NCI-H82 treated with DMSO at 0.1 percent for 48 hours (cell line): ENCODE measurements around the gene RIC3.
A peak's percentile ranks its signal among the peaks of the same experiment; 100 is the strongest.

ENCODE experiments used
- DNase-seq: peaks from one replicate; lab custom pipeline; 2025; ENCODE audit not compliant: unreplicated experiment; lab: John Stamatoyannopoulos, UW

The RIC3 gene

GRCh38 chr11:8105666-8106065 lies 63.2 kb downstream of the RIC3 start:
- no peak for DNase-seq

DNA sequence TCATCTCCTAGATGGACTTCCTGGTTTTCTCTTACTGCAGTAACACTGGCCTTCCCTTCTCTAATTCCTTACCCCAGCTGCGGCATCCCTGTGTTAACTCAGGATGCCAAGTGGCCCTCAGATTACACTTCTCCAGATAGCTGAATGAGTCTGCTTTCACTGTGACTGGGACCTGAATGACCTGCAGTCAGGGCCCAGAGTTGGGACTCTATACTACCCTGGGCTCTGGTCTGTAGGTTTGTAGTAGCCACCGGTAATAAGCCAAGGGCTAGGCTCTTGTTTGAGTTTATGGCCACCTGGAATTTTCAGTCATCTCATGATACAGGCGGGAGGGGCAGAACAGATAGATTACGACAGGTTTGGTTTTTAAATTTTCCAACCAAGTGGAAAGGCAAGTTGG lies 63.7 kb downstream of the RIC3 start:
- DNase-seq, result no peak

DNA sequence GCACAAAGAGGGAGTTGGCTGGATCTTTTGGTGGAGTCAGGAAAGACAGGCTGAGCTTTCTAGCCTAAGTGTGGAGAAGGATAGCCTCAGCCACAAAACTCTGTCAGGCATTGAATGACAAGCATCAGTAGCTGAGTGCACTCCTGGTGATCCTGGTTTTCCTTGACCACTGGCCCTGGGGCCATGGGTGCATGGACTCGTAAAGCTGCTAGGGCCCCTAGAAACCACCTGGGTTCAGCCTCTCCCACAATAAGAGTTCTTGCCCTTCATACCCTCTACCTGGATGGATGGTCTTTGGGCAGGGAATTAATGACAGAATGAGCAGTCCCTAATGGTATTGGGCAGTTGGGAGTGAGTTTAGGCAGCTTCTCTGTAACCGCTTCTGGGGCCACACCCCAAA lies 64.9 kb downstream of the RIC3 start:
- no peak for DNase-seq

DNA sequence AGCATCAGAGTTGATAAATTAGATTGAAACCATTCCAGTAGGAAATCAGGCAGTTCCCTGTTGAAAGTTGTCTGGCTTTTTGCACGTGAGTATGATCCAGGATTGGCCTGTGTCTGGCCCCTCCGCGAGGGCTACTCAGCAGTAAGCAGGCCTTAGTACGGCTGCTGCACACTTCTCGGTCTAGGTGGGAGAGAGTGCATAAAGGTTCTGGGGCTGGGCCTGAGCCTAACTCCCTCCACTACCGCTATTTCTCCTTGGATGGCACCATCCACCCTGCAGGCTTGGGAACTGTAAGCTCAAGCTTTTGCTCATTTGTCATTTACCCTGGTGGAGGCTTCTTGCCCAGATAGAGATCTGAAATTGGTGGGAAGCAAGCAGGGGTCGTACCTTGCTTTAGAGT lies 65.9 kb downstream of the RIC3 start:
- DNase-seq, result no peak

DNA sequence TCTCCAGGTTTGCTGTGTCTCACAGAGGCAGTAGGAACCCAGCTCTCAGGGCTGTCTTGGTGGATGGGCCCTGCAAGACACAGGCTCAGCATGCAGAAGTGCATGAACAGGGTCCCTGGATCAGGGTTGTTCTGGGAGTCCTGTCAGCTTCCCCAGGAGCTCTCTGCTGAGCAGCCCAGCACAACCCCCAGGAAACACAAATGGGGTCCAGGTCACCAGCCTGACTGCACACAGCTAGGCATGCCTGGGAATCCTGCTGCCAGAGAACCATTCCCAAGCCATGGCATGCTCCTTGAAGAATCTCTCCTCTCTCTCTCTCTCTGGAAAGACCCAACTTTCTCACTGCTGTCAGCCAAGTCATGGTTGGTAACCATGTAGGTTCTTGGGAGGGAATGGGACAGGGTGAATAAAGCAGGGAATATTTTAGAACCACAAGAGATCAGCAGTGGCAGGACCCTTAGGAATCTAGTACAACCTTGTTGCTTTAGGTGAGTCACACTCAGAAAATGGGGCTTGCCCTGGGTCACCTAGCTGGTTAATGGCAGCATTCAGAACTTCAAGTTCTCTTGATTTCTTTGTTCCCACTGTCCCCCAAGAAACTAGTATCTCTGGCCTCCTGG lies 66.4 kb downstream of the RIC3 start:
- DNase-seq, result no peak

- no peak for DNase-seq
Measured at GRCh38 chr11:8101421-8101820, 67.4 kb downstream of the RIC3 start.

DNA sequence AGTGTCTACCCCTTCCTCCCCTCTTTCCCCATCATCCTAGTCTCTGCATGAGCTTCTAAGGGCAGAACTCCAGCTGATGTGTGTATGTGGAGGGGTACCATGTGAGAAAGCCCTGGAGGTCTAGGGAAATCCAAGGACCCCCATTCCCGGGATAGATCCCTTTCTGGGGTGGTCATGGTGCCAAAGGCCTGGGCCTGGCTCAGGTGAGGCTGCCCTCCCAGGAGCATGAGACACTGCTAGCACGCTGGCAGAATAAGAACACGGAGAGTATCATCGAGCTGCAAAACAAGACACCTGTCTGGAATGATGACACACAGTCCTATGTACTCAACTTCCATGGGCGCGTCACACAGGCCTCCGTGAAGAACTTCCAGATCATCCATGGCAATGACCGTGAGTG lies 68.2 kb downstream of the RIC3 start:
- DNase-seq, result no peak

- no peak for DNase-seq
Measured at GRCh38 chr11:8100158-8100557, 68.7 kb downstream of the RIC3 start.

DNA sequence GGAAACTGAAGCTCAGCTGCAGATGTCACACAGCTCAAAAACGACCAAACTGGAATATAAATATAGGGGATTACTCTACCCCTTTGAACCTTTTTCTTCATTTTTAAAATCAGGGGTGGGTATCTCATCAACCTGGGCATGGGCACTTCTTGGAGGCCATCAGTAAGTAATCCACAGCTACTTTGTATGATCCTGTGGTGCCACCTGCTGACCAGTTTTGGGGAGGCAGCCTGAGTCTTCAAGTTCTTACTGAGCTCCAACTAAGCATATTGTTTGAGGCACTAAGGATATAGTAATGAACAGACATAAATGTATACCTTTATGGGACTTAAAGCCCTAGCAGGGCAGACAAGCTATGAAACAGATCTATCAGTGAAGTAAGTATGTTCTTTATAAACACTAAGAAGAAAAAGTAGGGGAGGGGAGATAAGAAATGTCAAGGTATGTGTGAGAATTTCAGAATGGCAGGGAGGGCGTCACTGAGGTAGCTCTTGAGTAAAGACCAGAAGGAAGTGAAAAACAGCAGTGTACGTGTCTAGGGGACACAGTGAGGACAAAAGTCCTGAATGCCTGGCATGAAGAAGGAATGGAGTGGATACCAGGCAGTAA lies 69.4 kb downstream of the RIC3 start:
- no peak for DNase-seq

DNA sequence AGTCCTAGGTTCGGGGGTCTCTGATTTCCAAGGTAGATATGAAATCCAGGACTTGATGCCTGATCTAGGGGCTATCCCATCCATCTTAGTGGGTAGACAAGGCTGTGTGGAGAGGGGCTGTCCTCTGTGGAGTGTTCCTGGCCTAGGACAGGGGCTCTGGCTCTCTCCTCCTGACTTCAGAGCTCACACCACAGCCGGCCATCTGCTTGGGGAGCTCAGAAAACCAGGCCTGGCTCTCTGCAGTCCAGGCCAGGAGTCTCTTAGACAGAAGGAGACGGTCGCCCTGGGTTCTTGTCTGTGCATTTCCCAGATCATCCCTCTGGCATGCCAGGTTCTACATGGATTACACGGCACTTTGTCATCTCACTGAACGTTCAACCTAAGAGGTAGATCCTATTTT lies 69.9 kb downstream of the RIC3 start:
- DNase-seq, result no peak

DNA sequence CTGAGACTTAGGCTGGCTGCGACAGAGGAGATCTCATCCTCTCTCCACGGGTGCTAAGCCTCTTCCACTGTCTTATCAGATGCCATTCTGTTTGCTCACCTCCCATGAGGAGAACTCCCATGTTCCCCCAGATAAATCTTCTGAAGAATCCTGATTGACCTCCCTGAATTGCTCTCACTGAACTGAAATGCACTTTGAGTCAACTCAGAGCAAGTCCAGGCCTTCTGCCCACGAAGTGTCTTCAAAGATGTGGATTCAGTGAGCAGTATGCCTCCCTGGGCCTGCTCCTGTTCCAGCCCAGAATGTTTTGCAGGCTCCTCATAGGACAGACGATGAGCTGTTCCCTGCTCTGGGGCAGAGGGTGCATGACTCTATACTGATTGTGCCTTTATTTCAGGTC lies 70.5 kb downstream of the RIC3 start:
- DNase-seq, result no peak

GRCh38 chr11:8097926-8098325 lies 70.9 kb downstream of the RIC3 start:
- DNase-seq, result no peak

GRCh38 chr11:8097468-8097867 lies 71.4 kb downstream of the RIC3 start:
- no peak for DNase-seq

- no peak for DNase-seq
Measured at GRCh38 chr11:8097062-8097461, 71.8 kb downstream of the RIC3 start.

DNA sequence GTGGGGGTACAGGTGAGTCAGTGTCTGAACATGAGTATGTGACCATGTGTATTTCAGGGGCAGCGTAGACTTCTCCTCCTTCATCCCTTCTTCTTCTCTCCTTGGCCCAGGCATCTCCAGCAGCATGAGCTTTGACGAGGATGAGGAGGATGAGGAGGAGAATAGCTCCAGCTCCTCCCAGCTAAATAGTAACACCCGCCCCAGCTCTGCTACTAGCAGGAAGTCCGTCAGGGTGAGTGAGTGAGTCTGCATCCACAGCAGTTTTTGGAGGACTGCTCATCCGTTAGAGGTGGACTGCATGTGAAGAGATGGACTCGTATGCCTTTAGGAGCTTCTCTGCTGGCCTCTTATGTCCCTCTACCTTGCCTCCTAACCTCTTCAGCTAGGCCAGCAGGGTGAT lies 72.2 kb downstream of the RIC3 start:
- DNase-seq, result no peak

GRCh38 chr11:8095806-8096522 lies 72.9 kb downstream of the RIC3 start:
- DNase-seq, result no peak

DNA sequence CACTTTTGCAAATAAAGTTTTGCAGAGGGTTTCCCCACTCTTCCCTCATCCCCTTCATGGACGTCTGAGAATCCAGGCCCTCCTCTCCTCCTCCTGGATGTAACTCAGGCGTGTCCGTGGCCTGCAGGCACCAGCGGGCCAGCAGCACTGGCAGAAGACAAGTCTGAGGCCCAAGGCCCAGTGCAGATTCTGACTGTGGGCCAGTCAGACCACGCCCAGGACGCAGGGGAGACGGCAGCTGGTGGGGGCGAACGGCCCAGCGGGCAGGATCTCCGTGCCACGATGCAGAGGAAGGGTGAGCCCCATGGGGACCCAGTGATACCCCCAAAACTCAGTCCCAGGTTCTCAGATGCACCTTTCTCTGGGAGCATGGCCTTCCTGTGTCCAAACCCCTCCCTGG lies 73.5 kb downstream of the RIC3 start:
- DNase-seq, result no peak

- DNase-seq, result no peak
Measured at GRCh38 chr11:8094656-8095055, 74.2 kb downstream of the RIC3 start.

DNA sequence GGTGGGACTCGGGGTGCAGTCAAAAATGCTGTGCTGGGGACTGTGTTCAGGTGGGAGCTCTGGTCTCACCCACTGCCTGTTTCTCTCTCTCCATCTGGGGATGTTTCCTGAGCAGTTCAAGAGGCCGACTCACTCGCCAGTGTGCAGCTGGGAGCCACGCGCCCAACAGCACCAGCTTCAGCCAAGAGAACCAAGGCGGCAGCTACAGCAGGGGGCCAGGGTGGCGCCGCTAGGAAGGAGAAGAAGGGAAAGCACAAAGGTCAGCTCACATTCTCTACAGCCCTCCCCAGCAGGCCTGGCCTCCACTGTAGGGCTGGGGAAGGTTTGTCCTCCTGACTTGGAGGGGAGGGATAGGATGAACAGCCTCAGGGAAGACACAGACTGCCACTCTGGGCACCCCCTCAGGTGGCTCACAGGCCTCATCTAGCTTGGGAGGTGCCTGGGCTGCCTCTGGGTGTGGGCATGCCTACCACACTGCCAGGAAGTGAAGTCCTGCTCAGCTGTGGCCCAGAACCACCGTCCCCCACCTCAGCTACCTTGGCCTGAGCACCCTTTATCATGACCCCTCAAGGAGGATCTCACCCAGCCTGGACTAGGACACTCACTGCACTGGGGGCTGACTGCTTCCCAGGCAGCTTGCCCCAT lies 74.8 kb downstream of the RIC3 start:
- DNase-seq, result no peak

DNA sequence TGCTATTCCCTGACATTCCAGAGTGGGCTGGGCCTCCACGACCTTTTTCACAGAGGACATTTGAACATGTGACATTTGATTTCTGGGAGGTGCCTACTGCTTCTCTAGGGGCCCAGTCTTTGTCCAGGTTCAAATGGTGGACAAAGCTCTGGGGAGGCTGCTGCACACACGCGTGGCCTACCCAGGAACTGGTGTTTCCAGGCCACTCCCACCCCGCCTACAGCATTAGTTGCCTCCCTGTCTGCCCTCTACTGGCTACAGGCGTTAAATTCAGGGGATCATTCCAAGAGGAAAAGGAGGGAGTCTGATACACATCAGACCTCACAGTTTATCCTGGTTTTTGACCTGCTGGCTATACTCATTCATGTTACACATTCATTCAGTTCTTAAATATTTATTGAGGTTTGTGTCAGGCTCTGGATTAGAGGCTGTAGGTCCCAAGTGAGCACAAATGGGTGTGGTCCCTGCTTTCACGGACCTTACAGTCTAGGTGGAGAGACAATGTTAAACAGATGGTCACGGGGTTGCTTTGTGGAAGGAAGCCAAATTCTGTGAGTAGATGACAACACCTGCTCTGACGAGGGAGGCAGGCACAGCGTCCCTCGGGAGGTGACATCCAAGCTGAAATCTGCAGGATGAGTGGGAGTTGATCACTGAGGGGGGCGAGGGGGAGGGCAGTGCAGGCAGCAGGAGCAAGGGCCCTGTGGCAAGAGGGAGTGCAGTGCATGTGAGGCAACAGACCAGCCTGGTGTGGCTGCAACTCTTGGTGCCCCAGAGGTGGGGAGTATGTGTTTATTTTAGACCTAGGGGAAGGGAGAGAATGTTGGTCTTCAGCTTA lies 76.0 kb downstream of the RIC3 start:
- peak; percentile 10 for DNase-seq

- DNase-seq, result no peak
Measured at GRCh38 chr11:8091721-8092120, 77.1 kb downstream of the RIC3 start.
